Endothelial cell of umbilical vein (primary cell): Measurements from ENCODE around the gene IDNK. TPM values are rescaled to one million over a fixed set of nuclear protein-coding genes. Genes with fewer than 3 reads are reported as not detected.

Experiments used
- BruUV-seq: library from RNA; stranded (reverse); fragments of 400-500 nt; replicated peaks from 2 replicates; lab custom pipeline; 2021; lab: Mats Ljungman, UMichigan
- CTCF ChIA-PET: fragments of 300-600, 350-600 bp; sonication (Branson Sonifier 250); formaldehyde crosslinking; loops from one replicate; lab custom pipeline; 2021; ENCODE audit warnings: antibody characterized with exemption, inconsistent platforms; lab: Charles Lee
- POLR2A ChIA-PET: fragments of 300-600, 350-600 bp; sonication (Branson Sonifier 250); formaldehyde crosslinking; loops from one replicate; lab custom pipeline; 2021; ENCODE audit warnings: antibody characterized with exemption, inconsistent platforms; lab: Charles Lee
- DNase-seq: peaks from one replicate; pipeline ENCODE4 v3.0.0-alpha.2; 2011; ENCODE audit warnings: low read depth, low spot score
- FAIRE-seq: peaks from 2 replicates; lab custom pipeline; 2011; peaks lifted over from hg19 to GRCh38; lab: Jason Lieb, UNC
- H2AFZ ChIP-seq: 2 replicates; pipeline ENCODE4 v1.6.0; 2012; ENCODE audit warnings: low read depth, low read length, control low read depth, inconsistent platforms
- H3K27ac ChIP-seq: 2 replicates; pipeline ENCODE4 v1.5.1; 2011; ENCODE audit warnings: low read depth, mild to moderate bottlenecking, control low read depth, low read length, moderate library complexity; ENCODE audit not compliant: insufficient read depth
- H3K27me3 ChIP-seq, 2 experiments: 2 replicates each; pipeline versions ENCODE4 v1.6.0 to v1.6.1; 2011; ENCODE audit warnings: low read length in 2 of 2, mixed read lengths in 1 of 2; ENCODE audit not compliant: control insufficient read depth in 2 of 2, insufficient read depth in 2 of 2
- H3K36me3 ChIP-seq, 2 experiments: 2 replicates in 1 of 2; 3 replicates in 1 of 2; pipeline ENCODE4 v1.5.1; 2011; ENCODE audit warnings: low read length in 2 of 2, mild to moderate bottlenecking in 1 of 2, moderate library complexity in 1 of 2; ENCODE audit not compliant: control insufficient read depth in 2 of 2, insufficient read depth in 2 of 2; ENCODE audit errors: extremely low read depth in 1 of 2
- H3K4me1 ChIP-seq: 3 replicates; pipeline ENCODE4 v1.5.1; 2011; ENCODE audit warnings: mild to moderate bottlenecking, low read length; ENCODE audit not compliant: control insufficient read depth, insufficient read depth; ENCODE audit errors: extremely low read depth
- H3K4me2 ChIP-seq: 2 replicates; pipeline ENCODE4 v1.6.1; 2011; ENCODE audit warnings: low read length, control low read depth, mixed read lengths; ENCODE audit not compliant: insufficient read depth
- H3K4me3 ChIP-seq, 3 experiments: fragments of 200-600 bp in 1 of 3; sonication (generic), shearing (Covaris generic) in 1 of 3; replicated peaks in 1 of 3; 2 replicates each; pipeline ENCODE4 v1.5.1; 2011 to 2016; ENCODE audit warnings: control low read depth in 3 of 3, low read length in 3 of 3, mild to moderate bottlenecking in 2 of 3, inconsistent platforms in 1 of 3, low read depth in 1 of 3, moderate library complexity in 1 of 3; ENCODE audit not compliant: insufficient read depth in 1 of 3
- H3K79me2 ChIP-seq: 2 replicates; pipeline ENCODE4 v1.6.0; 2012; ENCODE audit warnings: low read length, inconsistent platforms; ENCODE audit not compliant: control insufficient read depth, insufficient read depth
- H3K9ac ChIP-seq: replicated peaks from 2 replicates; pipeline ENCODE3; 2011; ENCODE audit warnings: low read length, control low read depth; ENCODE audit not compliant: insufficient read depth; ENCODE audit errors: extremely low read depth
- H3K9me1 ChIP-seq: replicated peaks from 3 replicates; pipeline ENCODE4 v1.6.0; 2011; ENCODE audit warnings: mild to moderate bottlenecking, low read length; ENCODE audit not compliant: control insufficient read depth, insufficient read depth; ENCODE audit errors: extremely low read depth
- H3K9me3 ChIP-seq: replicated peaks from 2 replicates; pipeline ENCODE4 v1.5.1; 2012; ENCODE audit warnings: low read length, inconsistent platforms; ENCODE audit not compliant: control insufficient read depth, insufficient read depth
- H4K20me1 ChIP-seq: replicated peaks from 2 replicates; pipeline ENCODE3; 2011; ENCODE audit warnings: mild to moderate bottlenecking, low read length; ENCODE audit not compliant: control insufficient read depth, insufficient read depth; ENCODE audit errors: extremely low read depth
- CTCF ChIP-seq, 2 donors: IDR thresholded peaks; 1 replicate in 1 of 2; 2 replicates in 1 of 2; pipeline ENCODE4 v1.5.1; 2011; ENCODE audit warnings: low read length in 2 of 2, mild to moderate bottlenecking in 2 of 2, moderate library complexity in 2 of 2, control low read depth in 1 of 2, inconsistent platforms in 1 of 2, low read depth in 1 of 2; ENCODE audit not compliant: insufficient read depth in 1 of 2; ENCODE audit errors: extremely low read depth in 1 of 2
- EZH2 ChIP-seq: IDR thresholded peaks from 2 replicates; pipeline ENCODE4 v1.6.1; 2012; ENCODE audit warnings: borderline replicate concordance, low read depth, mild to moderate bottlenecking, moderate library complexity, low read length, inconsistent platforms; ENCODE audit not compliant: severe bottlenecking
- FOS ChIP-seq: IDR thresholded peaks from 2 replicates; pipeline ENCODE4 v1.6.1; 2011; ENCODE audit warnings: mild to moderate bottlenecking, low read length, moderate library complexity, borderline replicate concordance; ENCODE audit not compliant: insufficient read depth
- GATA2 ChIP-seq: IDR thresholded peaks from 2 replicates; pipeline ENCODE4 v1.7.0; 2011; ENCODE audit warnings: low read depth, mild to moderate bottlenecking, moderate library complexity, mixed read lengths, low read length; ENCODE audit not compliant: insufficient read length, insufficient read depth
- JUN ChIP-seq: IDR thresholded peaks from 2 replicates; pipeline ENCODE4 v1.6.1; 2011; ENCODE audit warnings: borderline replicate concordance, low read depth; ENCODE audit not compliant: insufficient read length, insufficient read depth
- MAX ChIP-seq: IDR thresholded peaks from 2 replicates; pipeline ENCODE4 v1.6.1; 2011; ENCODE audit not compliant: insufficient read depth, insufficient read length
- MYC ChIP-seq: IDR thresholded peaks from one replicate; pipeline ENCODE4 v1.6.1; 2011; ENCODE audit warnings: mild to moderate bottlenecking, low read depth, low read length
- POLR2A ChIP-seq: IDR thresholded peaks from 2 replicates; pipeline ENCODE4 v1.6.1; 2012; ENCODE audit warnings: low read depth, mild to moderate bottlenecking, control low read depth, low read length
- POLR2AphosphoS5 ChIP-seq: IDR thresholded peaks from 2 replicates; pipeline ENCODE4 v1.6.1; 2012; ENCODE audit warnings: low read depth, mild to moderate bottlenecking, control low read depth, low read length, moderate library complexity; ENCODE audit not compliant: insufficient read depth
- dilution Hi-C: fragments of 300-500 bp; cut with MboI; formaldehyde crosslinking; loops from one replicate; pipeline ENCODE4 v1.15.0; 2019; ENCODE audit warnings: low sequenced_read_pairs; ENCODE audit not compliant: extremely low pct_ligation_motif_present
- intact Hi-C: fragments of 100-400 bp; cut with micrococcal nuclease; formaldehyde crosslinking; loops from one replicate; pipeline ENCODE4 v1.10.0; 2022
- polyA plus RNA-seq, 4 experiments: library from polyadenylated mRNA; depleted of rRNA in 3 of 4; stranded (reverse) in 3 of 4; unstranded in 1 of 4; fragments of >200 nt; gene quantifications; 2 replicates each; pipeline versions ENCODE4 v1.2.1 to v1.2.3, GENCODE V29; 2011 to 2012; ENCODE audit warnings: missing spikeins in 1 of 4
- total RNA-seq: library from RNA; stranded (reverse); gene quantifications from 2 replicates; pipeline ENCODE4 v1.2.3, GENCODE V29; 2021

The IDNK gene
- total and polyA plus RNA-seq, 2 donors (not counting 3 experiments of a cell fraction or from before 2014, with no cell fraction given): 2.7 to 4.5 TPM

- dilution Hi-C loops: no loop called here
- Histone ChIP-seq H3K79me2 (no peaks in the 10 kb centered on the region), H3K4me1 (no peaks in the 10 kb centered on the region), H2AFZ (no peak overlapping the region), H3K27ac (no peak overlapping the region), H3K36me3 (no peaks in the 10 kb centered on the region), H3K4me3 (no peak overlapping the region), H4K20me1 (no peaks in the 10 kb centered on the region), H3K9me1 (no peaks in the 10 kb centered on the region), H3K27me3 (no peaks in the 10 kb centered on the region), H3K9me3 (no peaks in the 10 kb centered on the region), H3K4me2 (no peak overlapping the region), H3K9ac (no peak overlapping the region)
- TF ChIP-seq POLR2A (no peak), POLR2AphosphoS5 (no peak), MYC (no peak), GATA2 (no peak), CTCF (IDR thresholded peaks at IDR 0.05; ENCODE audit: extremely low read depth in 1 of 2, insufficient read depth in 1 of 2, low read depth in 1 of 2, low read length in 2 of 2) (no peak), JUN (no peak), MAX (no peak), EZH2 (no peak), FOS (no peak)
- ChIA-PET CTCF (interaction anchor here (0.8 to 4.6 kb wide), 5 partner anchors 11 to 17 kb away, joined by 3 to 24 read pairs (median 3); partner anchors contain the start of gene IDNK), POLR2A (no interaction called here)
- no TSS peak for BruUV-seq
- FAIRE-seq: no peak
- intact Hi-C loops: no loop called here
- DNase-seq: no peak
Observed at GRCh38 chr9:83637389-83637788, 14.4 kb downstream of the IDNK start.
